Activated naive CD4-positive, alpha-beta T cell treated with anti-CD3 and anti-CD28 coated beads, Interleukin-2, amount 50 U/mL, for 16 hours (primary cell): ENCODE results near the gene ZNF674.
"Not testable (repeated sequence)": the region's sequence is repeated elsewhere in the genome, so short reads cannot be mapped to it uniquely, and the experiment has no call there.

Experiments
- DNase-seq: peaks from one replicate; pipeline ENCODE4 v3.0.0-alpha.2; 2020

Gene ZNF674

GRCh38 chrX:46460801-46461659, 84.2 kb downstream of the ZNF674 start:
- not testable (repeated sequence) for DNase-seq

DNA sequence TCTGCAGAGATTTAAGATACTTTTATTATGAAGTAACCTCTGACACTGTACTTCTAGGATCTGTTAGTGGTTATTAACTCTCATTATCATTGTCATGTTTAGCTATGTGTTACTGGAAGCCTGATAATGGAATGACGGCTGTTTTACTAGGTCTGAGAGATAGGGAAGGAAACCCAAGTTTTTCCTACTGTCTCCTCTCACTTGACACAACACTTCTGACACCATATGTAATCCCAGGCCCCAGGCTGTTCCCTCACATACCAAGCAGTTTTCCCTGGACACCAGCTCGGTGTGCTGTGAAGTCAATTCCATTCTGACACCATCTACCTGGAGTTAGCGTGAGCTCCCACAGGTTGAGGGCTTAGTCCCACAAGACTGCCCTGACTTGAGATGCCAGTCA, 85.6 kb downstream of the ZNF674 start:
- no peak for DNase-seq

DNA sequence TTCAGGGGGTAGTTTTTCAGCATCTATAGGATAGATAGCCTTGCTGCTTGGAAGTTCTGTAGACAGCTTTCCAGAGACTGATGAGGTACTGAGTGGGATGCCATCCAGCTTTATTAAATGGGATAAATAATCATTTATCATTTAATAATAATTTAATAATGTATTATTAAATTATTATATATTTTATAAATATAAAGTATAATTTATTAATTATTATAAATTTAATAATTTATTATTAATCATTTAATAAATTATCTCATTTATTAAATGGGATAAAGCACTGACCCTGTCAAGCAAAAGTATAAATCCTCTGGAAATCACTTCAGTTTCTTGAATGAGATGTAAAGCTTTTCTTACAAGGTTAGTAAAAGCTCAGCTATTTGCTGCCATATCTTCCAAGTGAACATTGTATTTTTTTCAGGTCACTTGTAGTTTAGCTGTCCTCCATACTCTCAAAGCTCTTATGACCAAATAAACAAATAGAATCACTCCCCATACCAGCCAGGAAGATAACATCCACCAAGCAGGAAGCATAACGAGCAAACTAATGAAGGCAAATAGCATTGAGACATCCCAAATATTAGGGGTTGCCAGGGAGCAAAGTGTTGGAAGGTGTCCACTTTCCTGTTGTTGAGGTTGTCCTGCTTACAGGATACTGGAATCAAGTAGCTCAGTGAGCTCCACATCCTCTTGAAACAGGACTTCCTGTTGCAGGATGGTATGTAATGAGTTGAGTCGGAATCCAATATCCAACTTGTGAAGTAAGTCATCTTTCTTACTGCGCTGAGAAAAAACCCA, 88.9 kb downstream of the ZNF674 start:
- no peak for DNase-seq
